UCSD-AML1 (cell line): ENCODE data around the gene RASD1.

ENCODE experiments used
- DNase-seq: peaks from one replicate; lab custom pipeline; 2025; ENCODE audit not compliant: unreplicated experiment; lab: John Stamatoyannopoulos, UW

RASD1 gene

GRCh38 chr17:17527956-17528500 lies 31.8 kb upstream of the RASD1 start:
- DNase-seq, result no peak

- no peak for DNase-seq
Measured at GRCh38 chr17:17527534-17527933, 31.3 kb upstream of the RASD1 start.

- DNase-seq, result no peak
Measured at GRCh38 chr17:17526369-17526768, 30.2 kb upstream of the RASD1 start.

- DNase-seq, result no peak
Measured at GRCh38 chr17:17525956-17526355, 29.8 kb upstream of the RASD1 start.

- peak; percentile 25 for DNase-seq
Measured at GRCh38 chr17:17525311-17525710, 29.1 kb upstream of the RASD1 start.

- no peak for DNase-seq
Measured at GRCh38 chr17:17523731-17524490, 27.7 kb upstream of the RASD1 start.

GRCh38 chr17:17523001-17523730 lies 27.0 kb upstream of the RASD1 start:
- DNase-seq, result peak; percentile 65

- DNase-seq, result no peak
Measured at GRCh38 chr17:17520599-17521232, 24.5 kb upstream of the RASD1 start.

GRCh38 chr17:17519886-17520285 lies 23.7 kb upstream of the RASD1 start:
- no peak for DNase-seq

GRCh38 chr17:17518951-17519350 lies 22.8 kb upstream of the RASD1 start:
- DNase-seq, result no peak

GRCh38 chr17:17518014-17518413 lies 21.8 kb upstream of the RASD1 start:
- no peak for DNase-seq

GRCh38 chr17:17516941-17517720 lies 20.9 kb upstream of the RASD1 start:
- no peak for DNase-seq

GRCh38 chr17:17515934-17516930 lies 20.0 kb upstream of the RASD1 start:
- DNase-seq, result no peak

- DNase-seq, result no peak
Measured at GRCh38 chr17:17514993-17515933, 19.1 kb upstream of the RASD1 start.

- DNase-seq, result no peak
Measured at GRCh38 chr17:17514361-17514992, 18.3 kb upstream of the RASD1 start.

- no peak for DNase-seq
Measured at GRCh38 chr17:17513626-17514025, 17.4 kb upstream of the RASD1 start.

- no peak for DNase-seq
Measured at GRCh38 chr17:17512866-17513265, 16.7 kb upstream of the RASD1 start.
